ENCODE measurements around the gene TCEAL9. TPM values are rescaled to one million over a fixed set of nuclear protein-coding genes. Genes with fewer than 3 reads are reported as not detected.
"Not testable (repeated sequence)": the region's sequence is repeated elsewhere in the genome, so short reads cannot be mapped to it uniquely, and the experiment has no call there.

TCEAL9 gene
- total RNA-seq, 2 experiments from 2014 or later, result 4.4 to 5.5 TPM

DNA sequence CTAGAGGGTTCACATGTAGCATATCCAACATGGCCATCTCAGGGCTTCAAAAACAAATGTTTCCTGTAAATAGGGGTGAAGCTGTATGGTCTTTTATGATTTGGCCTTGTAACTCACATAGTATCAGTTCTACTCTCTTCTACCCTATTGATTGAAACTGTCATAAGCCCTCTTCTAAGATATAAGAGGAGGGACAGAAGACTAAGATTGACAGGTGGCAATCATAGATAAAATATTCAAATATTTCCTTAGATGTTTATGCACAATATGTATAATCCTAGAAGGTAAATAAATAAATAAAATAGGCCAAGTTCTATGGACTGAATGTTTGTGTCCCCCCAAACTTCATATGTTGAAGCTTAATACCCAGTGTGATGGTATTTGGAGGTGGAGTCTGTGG lies 13.2 kb downstream of the TCEAL9 start:
- CTCF ChIA-PET, result no interaction called here
- POLR2A ChIA-PET, result no interaction called here

- POLR2A ChIA-PET, result no interaction called here
- CTCF ChIA-PET, result no interaction called here
Observed at GRCh38 chrX:103372886-103373285, 16.6 kb downstream of the TCEAL9 start.

DNA sequence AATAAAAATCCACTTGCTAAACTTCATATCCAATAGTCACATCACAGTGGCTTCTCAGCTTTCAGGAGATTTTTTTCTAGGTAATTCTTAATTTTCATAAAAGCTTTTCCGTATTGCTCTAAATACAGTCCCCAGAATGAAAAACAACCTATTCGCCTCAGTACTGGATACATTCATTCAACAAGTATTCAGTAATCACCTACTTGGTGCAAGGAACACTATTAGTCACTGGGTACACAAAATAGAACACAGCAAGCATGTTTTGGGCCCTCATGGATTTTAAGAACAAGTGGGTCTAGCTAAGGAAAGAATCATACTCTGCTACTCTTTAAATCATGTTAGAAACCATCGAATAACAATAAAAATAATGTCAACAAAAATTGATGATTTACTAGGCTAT lies 17.3 kb downstream of the TCEAL9 start:
- CTCF ChIA-PET, result no interaction called here
- POLR2A ChIA-PET, result no interaction called here

DNA sequence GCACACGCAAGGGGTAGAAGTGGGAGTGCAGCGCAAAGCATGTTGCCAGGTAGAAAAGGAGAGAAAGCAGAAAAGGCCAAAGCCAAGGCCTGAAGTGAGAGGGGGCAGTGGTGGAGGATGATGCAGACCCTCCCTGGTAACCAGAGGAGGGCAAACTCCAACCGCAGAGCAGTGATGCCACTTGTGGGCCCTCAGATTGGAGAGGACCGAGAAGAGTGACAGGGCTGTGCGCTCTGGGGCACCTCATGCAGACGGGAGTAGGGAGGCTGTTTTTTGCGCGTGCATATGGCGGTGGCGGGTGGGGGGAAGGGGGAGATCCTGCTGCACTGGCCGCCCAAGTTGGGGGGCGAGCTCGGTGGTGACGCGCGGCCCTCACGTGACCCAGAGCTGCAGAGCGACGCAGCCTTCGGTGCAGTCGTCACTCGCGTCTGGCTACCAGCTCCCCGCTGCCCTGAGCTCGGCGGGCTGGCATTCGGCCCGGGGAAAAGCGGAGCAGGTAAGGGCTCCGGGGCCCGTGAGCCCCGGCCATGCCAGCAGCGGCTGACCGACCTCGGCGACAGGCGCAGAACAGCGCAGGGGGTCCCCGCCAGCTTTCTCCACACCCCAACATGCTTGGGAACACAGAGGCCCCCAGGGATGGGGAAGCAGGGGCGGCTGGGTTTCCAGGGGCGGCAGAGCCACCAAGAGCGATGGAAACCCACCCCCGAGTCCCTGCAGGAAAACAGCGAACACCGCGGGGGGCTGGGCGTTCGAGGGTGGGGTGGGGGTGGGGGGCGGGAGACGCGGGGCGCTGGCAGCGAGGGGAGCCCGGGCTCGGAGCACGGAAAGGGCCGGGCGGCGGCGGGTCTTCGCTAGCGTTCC lies 20.0 kb downstream of the TCEAL9 start, which contains the start of gene BEX3:
Gene BEX3 (plus strand): TSS at position 421 of the 861 bp plus-strand sequence. CDS start 984 bp downstream, outside the sequence.
- ChIA-PET POLR2A (no interaction called here), CTCF (no interaction called here)

GRCh38 chrX:103376979-103377324 lies 20.6 kb downstream of the TCEAL9 start:
- POLR2A ChIA-PET, result no interaction called here
- CTCF ChIA-PET, result no interaction called here

DNA sequence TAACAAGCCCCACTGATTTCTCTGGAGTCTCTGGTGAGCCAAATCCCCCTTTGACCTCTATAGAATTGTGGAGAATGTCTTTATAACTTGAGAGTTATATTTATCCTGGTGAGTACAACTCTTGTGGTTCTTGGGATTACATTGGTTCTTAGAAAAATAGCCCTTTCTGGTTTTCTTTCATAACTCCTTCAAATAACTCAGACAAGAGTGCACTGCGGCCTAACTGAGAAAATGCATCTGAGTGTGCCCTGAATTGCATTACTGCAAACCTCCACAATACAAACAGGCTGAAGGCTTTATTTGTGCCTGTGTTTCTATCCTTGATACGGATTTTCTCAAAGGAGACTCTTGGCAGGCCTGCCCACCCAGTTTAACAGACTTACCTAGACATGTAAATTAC lies 22.7 kb downstream of the TCEAL9 start:
- ChIA-PET CTCF (no interaction called here), POLR2A (no interaction called here)

DNA sequence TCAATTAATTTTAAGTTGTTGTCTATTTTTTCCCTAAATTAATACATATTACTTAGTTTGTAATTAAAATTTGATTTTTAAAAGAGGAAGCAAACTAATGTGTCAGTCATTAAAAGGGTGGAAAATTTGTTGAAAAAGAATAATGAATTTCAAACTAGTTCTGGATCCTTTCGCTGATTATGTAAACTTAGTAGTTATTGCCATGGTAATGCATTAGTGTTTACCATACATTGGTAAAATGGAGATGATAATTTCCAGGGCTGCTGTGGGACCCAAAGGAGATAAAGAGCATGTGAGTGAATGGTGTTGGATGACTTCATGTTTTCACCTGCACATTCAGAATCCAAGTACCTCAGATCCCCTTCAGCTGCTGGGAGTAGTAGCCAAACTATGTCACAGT lies 26.6 kb downstream of the TCEAL9 start:
- POLR2A ChIA-PET, result no interaction called here
- CTCF ChIA-PET, result no interaction called here

- CTCF ChIA-PET, result interaction anchor here (0.6 kb wide), 1 partner anchor 31 kb away, joined by 3 read pairs; no protein-coding TSS in a partner anchor
- POLR2A ChIA-PET, result no interaction called here
Observed at GRCh38 chrX:103384672-103385071, 28.4 kb downstream of the TCEAL9 start.

- CTCF ChIA-PET, POLR2A ChIA-PET: not testable (repeated sequence)
Observed at GRCh38 chrX:103385283-103385830, 29.1 kb downstream of the TCEAL9 start.

DNA sequence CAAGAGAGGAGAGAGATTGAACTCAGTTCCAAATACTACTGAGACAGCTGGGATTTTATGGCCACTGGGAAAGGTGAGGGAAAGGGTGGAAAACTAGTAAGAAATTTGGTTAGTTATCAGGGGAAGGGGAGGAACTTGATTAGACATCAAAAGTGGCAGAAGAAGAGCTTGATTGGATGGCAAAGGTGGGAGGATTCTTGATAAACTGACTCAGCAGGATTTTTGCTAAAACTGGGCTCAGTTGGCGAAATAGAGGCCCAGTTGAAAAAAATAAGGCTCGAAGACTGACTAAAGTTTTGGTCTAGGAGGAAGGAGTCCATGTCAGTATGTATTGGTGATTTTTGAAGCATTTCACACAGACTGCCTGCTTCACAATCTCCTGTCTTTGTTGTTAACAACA lies 30.0 kb downstream of the TCEAL9 start:
- CTCF ChIA-PET, result no interaction called here

GRCh38 chrX:103393487-103393886 lies 37.2 kb downstream of the TCEAL9 start:
- POLR2A ChIA-PET, result no interaction called here
- CTCF ChIA-PET, result no interaction called here

More for the DNA sequence above, 30.0 kb downstream of the TCEAL9 start:
- POLR2A ChIA-PET, result no interaction called here

- CTCF ChIA-PET, result no interaction called here
- POLR2A ChIA-PET, result no interaction called here
Observed at GRCh38 chrX:103396186-103396585, 39.9 kb downstream of the TCEAL9 start.

DNA sequence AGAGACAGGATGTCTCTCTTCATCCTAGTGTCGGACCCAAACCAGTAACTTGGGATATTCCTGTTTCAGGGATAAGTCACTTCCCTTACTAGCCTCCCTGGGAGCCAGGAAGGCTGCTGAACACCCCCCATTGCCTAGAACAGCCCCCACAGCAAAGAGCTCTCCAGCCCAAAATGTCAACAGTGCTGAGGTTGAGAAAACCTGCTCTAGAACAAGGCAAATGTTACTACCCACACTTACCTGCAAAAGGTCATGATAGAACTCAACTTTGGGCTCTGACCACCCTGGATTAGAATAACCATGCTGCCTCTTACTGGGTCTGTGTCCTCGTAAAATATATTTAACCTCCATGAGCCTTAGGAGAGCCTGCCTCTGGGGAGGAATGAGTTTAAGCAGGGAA lies 40.4 kb downstream of the TCEAL9 start:
- ChIA-PET CTCF (no interaction called here), POLR2A (no interaction called here)

DNA sequence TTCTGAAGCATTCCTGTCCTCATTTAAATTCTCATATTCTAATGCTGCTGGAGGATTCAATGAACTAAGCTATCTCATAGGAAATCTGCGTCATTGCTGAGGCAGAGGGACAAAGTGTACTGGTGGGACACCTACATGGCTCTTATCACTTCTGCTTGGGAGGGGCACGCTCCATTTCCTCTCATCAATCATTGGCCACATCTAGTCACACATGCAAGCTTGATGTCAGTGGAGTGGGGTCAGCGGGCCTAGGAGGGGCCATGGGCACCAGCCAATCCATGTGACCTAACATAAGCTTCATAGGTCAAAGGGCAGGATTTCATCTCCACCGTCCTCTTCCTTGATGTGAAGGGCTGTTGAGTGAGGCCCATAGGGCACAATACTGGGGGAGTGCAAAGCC lies 41.4 kb downstream of the TCEAL9 start:
- ChIA-PET CTCF (no interaction called here), POLR2A (no interaction called here)

- CTCF ChIA-PET, result no interaction called here
- POLR2A ChIA-PET, result no interaction called here
Observed at GRCh38 chrX:103398421-103398864, 42.1 kb downstream of the TCEAL9 start.

DNA sequence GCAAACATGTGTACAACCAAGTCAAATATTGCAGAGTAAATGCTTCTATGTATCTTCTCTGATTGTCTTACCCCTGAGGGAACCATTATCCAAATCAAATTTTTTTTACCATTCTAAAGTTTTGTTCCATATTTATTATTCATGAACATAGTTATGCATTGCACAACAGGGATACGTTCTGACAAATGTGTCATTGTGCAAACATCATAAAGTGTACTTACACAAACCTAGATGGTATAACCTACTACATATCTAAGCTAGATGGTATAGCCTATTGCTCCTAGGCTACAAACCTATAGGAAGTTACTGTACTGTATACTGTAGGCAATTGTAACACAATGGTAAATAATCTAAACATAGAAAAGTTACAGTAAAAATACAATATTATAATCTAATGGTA lies 43.4 kb downstream of the TCEAL9 start:
- ChIA-PET CTCF (no interaction called here), POLR2A (no interaction called here)

DNA sequence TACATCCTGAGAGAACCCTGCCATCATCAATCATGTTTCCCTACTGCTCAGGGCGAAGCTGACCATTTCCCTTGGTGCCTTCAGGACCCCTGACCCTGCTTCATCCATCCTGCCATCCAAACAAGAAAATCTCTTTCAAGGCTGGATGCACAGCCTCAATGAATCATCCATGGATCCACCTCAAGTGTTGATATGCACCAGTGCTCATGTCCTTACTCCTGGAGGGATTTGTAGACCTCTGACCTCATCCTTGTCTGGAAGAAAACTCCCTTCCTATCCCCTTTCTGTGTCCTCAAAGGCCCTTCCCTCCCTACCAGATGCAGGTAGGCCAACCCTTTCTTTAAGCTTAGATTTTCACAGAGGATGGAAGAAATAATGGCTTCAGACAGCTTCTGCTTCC lies 44.6 kb downstream of the TCEAL9 start:
- POLR2A ChIA-PET, result no interaction called here
- CTCF ChIA-PET, result no interaction called here

DNA sequence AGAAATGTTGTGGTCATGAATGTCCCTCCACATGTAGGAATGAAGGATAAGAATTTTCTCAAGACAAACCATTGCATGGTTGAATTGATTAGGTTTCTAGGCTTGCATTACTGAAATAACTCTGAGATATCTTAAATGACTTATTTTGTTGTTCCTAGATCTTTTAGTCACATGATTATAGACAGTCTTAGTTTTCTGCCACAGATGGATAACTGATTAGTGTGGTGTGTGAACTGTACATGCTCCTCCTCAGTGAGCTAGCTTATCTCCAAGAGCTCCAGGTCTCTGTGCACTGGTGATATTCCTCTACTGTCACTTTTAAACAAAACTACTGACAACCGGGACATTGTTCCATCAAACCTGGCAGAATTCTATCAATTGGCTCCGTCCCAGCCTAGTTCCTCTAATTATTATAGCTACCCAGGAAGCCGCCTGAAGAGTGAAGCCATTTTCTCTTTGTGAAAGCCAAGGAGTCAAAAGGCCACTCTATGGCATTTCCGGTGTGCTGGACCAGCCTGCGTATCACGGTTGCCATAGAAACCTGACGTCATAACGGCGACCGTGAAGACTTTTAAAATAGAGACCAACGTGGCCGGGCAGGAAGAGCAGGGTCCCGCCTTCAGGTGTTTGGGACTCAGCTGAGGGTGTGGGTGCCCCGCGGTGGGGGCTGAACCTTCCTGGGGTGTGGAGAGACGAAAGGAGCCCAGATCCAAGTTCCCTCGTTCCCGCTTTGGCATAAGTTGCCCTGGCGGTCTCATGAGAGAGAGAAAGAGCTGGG lies 48.1 kb downstream of the TCEAL9 start:
- POLR2A ChIA-PET, result no interaction called here
- CTCF ChIA-PET, result no interaction called here

DNA sequence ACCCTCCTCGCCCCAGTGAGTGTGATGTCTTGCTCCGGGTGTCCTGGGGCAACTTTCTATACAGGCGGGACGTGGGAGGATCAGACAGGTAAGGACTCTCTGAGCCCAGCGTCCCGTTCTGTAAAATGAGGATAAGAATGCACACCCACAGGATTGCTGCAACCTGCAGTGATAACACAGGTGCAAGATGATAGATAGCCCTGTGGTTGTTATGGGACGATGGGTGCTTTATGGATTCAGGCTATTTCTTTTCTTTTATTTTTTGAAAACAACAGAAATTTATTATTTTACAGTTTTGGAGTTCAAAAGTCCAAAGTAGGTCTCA lies 48.7 kb downstream of the TCEAL9 start:
- ChIA-PET CTCF (no interaction called here), POLR2A (no interaction called here)

- POLR2A ChIA-PET, result no interaction called here
- CTCF ChIA-PET, result no interaction called here
Observed at GRCh38 chrX:103406256-103406655, 50.0 kb downstream of the TCEAL9 start.

DNA sequence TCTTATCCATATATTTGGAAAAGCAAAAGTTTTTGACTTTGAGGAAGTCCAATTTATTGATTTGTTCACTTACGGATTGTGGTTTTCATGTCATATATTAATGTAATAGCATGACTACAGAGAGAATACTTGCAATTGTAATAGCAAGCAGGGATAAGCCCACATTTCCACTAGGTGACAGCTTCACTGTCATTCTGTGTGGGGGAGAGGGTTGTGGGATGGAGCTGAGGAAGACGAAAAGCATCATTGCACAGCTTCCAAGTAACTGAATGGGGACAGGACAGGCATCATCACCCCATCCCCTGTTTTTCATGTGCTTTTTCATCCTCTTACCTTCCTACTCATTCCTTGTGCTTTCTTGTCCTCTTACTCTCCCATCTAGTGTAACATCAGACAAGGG lies 51.5 kb downstream of the TCEAL9 start:
- ChIA-PET POLR2A (no interaction called here), CTCF (no interaction called here)

Data from activated CD8-positive, alpha-beta memory T cell treated with anti-CD3 and anti-CD28 coated beads for 36 hours (primary cell).